Stomach smooth muscle (tissue), 2 donors: Measurements from ENCODE around the gene RGP1.

Source experiments
- H3K27ac ChIP-seq: one replicate; pipeline ENCODE4 v1.7.0; 2013; ENCODE audit warnings: mild to moderate bottlenecking, low read length, inconsistent platforms
- H3K27me3 ChIP-seq, 2 donors: one replicate each; pipeline ENCODE4 v1.7.0; 2013; ENCODE audit warnings: low read length in 2 of 2; ENCODE audit not compliant: insufficient read depth in 2 of 2, control insufficient read depth in 1 of 2
- H3K36me3 ChIP-seq, 2 donors: one replicate each; pipeline ENCODE4 v1.7.0; 2013; ENCODE audit warnings: low read length in 2 of 2; ENCODE audit not compliant: control insufficient read depth in 2 of 2, insufficient read depth in 2 of 2
- H3K4me1 ChIP-seq: one replicate; pipeline ENCODE4 v1.7.0; 2013; ENCODE audit warnings: low read length; ENCODE audit not compliant: control insufficient read depth, insufficient read depth
- H3K4me3 ChIP-seq, 2 donors: one replicate each; pipeline ENCODE4 v1.7.0; 2013; ENCODE audit warnings: low read length in 2 of 2
- H3K9ac ChIP-seq, 2 donors: one replicate each; pipeline ENCODE4 v1.7.0; 2013; ENCODE audit warnings: low read length in 2 of 2, mild to moderate bottlenecking in 1 of 2
- H3K9me3 ChIP-seq, 2 donors: one replicate each; pipeline ENCODE4 v1.7.0; 2013; ENCODE audit warnings: low read length in 2 of 2; ENCODE audit not compliant: control insufficient read depth in 2 of 2
- donor health status: healthy.
- donor health status: Pancreatic carcinoma.

Gene RGP1

GRCh38 chr9:35723908-35724307 lies 25.2 kb upstream of the RGP1 start:
- no peak overlapping the region for H3K9ac ChIP-seq
- peaks cover 38% of the 10 kb centered on the region for H3K4me1 ChIP-seq
- H3K36me3 ChIP-seq: peaks cover 66 to 70% of the 10 kb centered on the region in 2 donors
- no peaks in the 10 kb centered on the region for H3K9me3 ChIP-seq
- H3K4me3 ChIP-seq: no peak overlapping the region
- H3K27me3 ChIP-seq: no peaks in the 10 kb centered on the region
- peak overlapping the region; percentile 49 for H3K27ac ChIP-seq

- H3K27me3 ChIP-seq: no peaks in the 10 kb centered on the region
- H3K4me3 ChIP-seq: no peak overlapping the region
- H3K27ac ChIP-seq: peak overlapping the region; percentile 46
- peaks cover 52% of the 10 kb centered on the region for H3K4me1 ChIP-seq
- no peaks in the 10 kb centered on the region for H3K9me3 ChIP-seq
- H3K9ac ChIP-seq: peak overlapping the region in 1 of 2 donors; percentile 21
- peaks cover 51 to 55% of the 10 kb centered on the region in 2 donors for H3K36me3 ChIP-seq
Observed at GRCh38 chr9:35725362-35725761, 23.7 kb upstream of the RGP1 start.

GRCh38 chr9:35726931-35727330 lies 22.2 kb upstream of the RGP1 start:
- Histone ChIP-seq H3K9ac (peak overlapping the region; percentile 99 to 100), H3K4me3 (peak overlapping the region; percentile 94 to 95), H3K9me3 (no peaks in the 10 kb centered on the region), H3K4me1 (peaks cover 57% of the 10 kb centered on the region), H3K27me3 (no peaks in the 10 kb centered on the region), H3K36me3 (peaks cover 36 to 40% of the 10 kb centered on the region in 2 donors), H3K27ac (peak overlapping the region; percentile 99)

DNA sequence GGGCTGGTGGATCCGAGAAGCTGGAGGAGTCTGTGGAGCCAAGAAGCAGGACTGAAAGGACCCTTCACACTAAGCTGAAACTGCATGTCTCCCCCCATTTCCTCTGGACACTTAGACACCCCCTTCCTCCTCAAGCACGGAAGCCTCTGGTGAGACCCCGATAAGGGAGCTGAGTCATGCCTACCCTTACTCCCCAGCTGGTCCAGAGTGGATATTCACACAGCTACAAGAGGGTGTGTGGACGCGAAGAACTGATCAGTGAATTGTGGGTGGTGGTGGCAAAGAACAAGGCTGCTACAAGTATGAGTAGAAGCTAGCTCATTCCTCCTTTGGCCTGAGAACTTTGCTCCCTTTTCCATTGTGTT lies 21.4 kb upstream of the RGP1 start:
- H3K4me1 ChIP-seq: peaks cover 60% of the 10 kb centered on the region
- peak overlapping the region; percentile 94 to 95 for H3K4me3 ChIP-seq

GRCh38 chr9:35728041-35728971 lies 20.8 kb upstream of the RGP1 start:
- Histone ChIP-seq H3K27me3 (no peaks in the 10 kb centered on the region), H3K4me1 (peaks cover 66% of the 10 kb centered on the region), H3K36me3 (peaks cover 23 to 28% of the 10 kb centered on the region in 2 donors), H3K27ac (peak overlapping the region; percentile 99), H3K9ac (peak overlapping the region; percentile 99 to 100), H3K9me3 (no peaks in the 10 kb centered on the region), H3K4me3 (peak overlapping the region; percentile 94 to 95)

More for the DNA sequence above, 21.4 kb upstream of the RGP1 start:
- Histone ChIP-seq H3K27me3 (no peaks in the 10 kb centered on the region), H3K9me3 (no peaks in the 10 kb centered on the region), H3K9ac (peak overlapping the region; percentile 99 to 100), H3K36me3 (peaks cover 29 to 32% of the 10 kb centered on the region in 2 donors), H3K27ac (peak overlapping the region; percentile 99)

DNA sequence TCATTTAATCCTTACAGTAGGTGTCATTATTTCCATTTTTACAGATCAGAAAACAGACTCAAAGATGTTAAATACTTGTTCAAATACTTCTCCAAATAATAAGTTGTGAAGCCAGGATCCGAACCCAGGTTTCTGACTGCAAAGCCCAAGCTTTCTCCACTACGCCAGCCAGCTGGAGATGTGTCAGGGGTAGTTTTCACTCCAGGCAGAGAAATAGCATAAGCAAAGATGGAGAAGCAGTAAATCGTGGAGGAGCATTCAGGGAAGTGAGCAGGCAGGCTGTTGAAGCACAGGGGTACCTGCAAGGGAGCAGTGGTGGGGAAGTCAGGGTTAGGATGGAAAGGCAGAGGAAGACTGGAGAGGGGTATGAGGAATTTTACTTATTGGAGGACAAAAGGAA lies 20.0 kb upstream of the RGP1 start:
- H3K9me3 ChIP-seq: no peaks in the 10 kb centered on the region
- H3K27me3 ChIP-seq: no peaks in the 10 kb centered on the region
- H3K4me3 ChIP-seq: peak overlapping the region; percentile 94 to 95
- H3K27ac ChIP-seq: peak overlapping the region; percentile 99
- H3K9ac ChIP-seq: peak overlapping the region; percentile 99 to 100
- H3K4me1 ChIP-seq: peaks cover 74% of the 10 kb centered on the region
- peaks cover 15 to 20% of the 10 kb centered on the region in 2 donors for H3K36me3 ChIP-seq

DNA sequence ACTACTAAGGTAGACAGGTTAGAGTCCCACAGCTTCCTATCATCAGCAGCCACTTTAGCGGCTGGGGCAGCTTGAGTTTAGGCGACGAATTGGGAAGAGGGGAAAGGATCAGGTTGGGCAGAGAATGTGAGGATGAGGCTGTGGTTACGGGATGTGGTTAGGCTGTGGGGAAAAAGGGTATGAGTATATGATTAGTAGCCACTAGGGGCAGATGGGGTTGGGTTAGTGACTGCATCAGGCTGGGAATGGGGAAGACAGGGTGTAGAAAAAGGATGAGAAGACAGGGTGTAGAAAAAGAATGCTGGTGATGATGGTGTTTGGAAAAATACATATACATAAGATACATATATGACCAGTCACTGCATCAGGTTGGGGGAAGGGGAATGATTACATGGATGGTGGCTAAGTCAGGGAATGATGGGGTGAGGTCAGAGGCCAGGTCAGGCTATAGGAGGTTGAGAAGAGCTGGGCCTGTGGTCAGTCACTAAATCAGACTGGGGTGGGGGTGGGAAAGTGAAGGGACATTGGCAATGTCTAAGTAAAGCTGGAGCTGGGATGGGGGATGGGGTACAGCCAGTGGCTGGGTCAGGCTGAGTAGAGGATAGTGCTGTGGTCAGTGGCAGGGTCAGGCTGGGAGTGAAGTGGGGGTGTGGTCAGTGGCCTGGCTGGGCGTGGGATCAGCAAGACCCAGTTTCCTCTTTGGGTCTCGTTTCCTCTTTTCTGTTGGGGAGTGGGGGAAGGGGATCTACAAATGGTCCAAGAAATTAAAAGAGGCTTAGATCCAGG lies 19.2 kb upstream of the RGP1 start:
- Histone ChIP-seq H3K4me3 (peak overlapping the region; percentile 94 to 95), H3K27ac (peak overlapping the region; percentile 99), H3K9ac (peak overlapping the region; percentile 99 to 100), H3K36me3 (peaks cover 9 to 13% of the 10 kb centered on the region in 2 donors), H3K9me3 (no peaks in the 10 kb centered on the region), H3K27me3 (no peaks in the 10 kb centered on the region), H3K4me1 (peaks cover 75% of the 10 kb centered on the region)

DNA sequence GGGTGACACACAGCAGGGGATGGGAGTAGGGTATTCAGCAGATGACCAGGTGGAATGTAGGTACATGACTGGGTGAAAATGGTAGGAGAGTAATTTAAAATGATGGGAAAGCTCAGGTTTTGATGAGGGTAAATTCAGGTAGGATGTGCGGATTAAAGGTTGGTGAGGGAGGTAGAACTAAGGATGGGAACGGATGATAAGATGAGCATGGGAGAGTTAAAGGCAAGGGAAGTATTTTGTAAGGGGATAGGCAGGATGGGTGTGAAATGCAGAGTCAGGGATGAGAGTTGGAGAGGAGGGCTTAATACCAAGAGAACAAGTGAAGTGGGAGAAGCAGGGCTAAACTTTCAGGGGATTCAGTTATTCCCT lies 18.6 kb upstream of the RGP1 start:
- Histone ChIP-seq H3K9ac (peak overlapping the region; percentile 99 to 100), H3K36me3 (peaks cover 9 to 13% of the 10 kb centered on the region in 2 donors), H3K27ac (peak overlapping the region; percentile 99), H3K4me3 (peak overlapping the region; percentile 94 to 95), H3K9me3 (no peaks in the 10 kb centered on the region), H3K27me3 (no peaks in the 10 kb centered on the region), H3K4me1 (peaks cover 71% of the 10 kb centered on the region)

- H3K9me3 ChIP-seq: no peaks in the 10 kb centered on the region
- peak overlapping the region; percentile 99 for H3K27ac ChIP-seq
- H3K4me1 ChIP-seq: peaks cover 62% of the 10 kb centered on the region
- no peaks in the 10 kb centered on the region for H3K27me3 ChIP-seq
- peak overlapping the region; percentile 94 to 95 for H3K4me3 ChIP-seq
- H3K36me3 ChIP-seq: peaks cover 18 to 22% of the 10 kb centered on the region in 2 donors
- H3K9ac ChIP-seq: peak overlapping the region; percentile 99 to 100
Observed at GRCh38 chr9:35731415-35732184, 17.5 kb upstream of the RGP1 start.

DNA sequence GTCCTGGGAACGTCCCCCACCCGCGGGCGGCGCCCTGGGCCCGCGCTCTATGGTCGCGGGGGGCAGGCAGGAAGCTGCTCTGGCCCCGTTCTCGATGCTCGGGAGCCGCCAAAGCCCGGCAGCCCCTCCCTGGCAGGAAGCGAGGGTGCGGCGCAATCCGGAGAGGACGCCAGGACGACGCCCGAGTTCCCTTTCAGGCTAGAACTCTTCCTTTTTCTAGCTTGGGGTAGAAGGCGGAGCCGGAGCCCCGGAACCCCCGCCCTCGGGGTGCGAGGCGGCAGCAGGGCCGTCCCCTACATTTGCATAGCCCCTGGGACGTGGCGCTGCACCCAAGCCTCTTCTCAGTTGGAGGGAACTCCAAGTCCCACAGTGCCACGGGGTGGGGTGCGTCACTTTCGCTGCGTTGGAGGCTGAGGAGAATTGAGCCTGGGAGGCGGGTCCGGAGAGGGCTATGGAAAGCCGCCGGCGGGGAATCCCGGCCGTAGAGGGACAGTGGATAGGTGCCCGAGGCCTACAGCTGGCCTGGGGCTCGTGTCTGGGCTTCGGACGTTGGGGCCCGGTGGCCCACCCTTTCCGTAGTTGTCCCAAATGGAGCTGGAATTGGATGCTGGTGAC lies 16.8 kb upstream of the RGP1 start, which contains the start of the genes CREB3 and TLN1:
TSS of gene CREB3 (plus strand) at position 482 of the 615 bp plus-strand sequence. CDS start at position 589, 107 bp downstream.
TSS of gene TLN1 (minus strand) at position 11 of the 615 bp plus-strand sequence. CDS start 6,501 bp downstream, outside the sequence.
- H3K9me3 ChIP-seq: no peaks in the 10 kb centered on the region
- peak within 1 kb of the TSS; percentile 99 for H3K27ac ChIP-seq
- peak within 1 kb of the TSS; percentile 99 to 100 for H3K9ac ChIP-seq
- H3K4me3 ChIP-seq: peak within 1 kb of the TSS; percentile 95
- peaks cover 25 to 26% of the 10 kb centered on the region in 2 donors for H3K36me3 ChIP-seq
- peaks cover 55% of the 10 kb centered on the region for H3K4me1 ChIP-seq
- no peaks in the 10 kb centered on the region for H3K27me3 ChIP-seq
